ENCODE data around the gene NEU4.
"Not testable (repeated sequence)": the region's sequence is repeated elsewhere in the genome, so short reads cannot be mapped to it uniquely, and the experiment has no call there.

Gene NEU4

DNA sequence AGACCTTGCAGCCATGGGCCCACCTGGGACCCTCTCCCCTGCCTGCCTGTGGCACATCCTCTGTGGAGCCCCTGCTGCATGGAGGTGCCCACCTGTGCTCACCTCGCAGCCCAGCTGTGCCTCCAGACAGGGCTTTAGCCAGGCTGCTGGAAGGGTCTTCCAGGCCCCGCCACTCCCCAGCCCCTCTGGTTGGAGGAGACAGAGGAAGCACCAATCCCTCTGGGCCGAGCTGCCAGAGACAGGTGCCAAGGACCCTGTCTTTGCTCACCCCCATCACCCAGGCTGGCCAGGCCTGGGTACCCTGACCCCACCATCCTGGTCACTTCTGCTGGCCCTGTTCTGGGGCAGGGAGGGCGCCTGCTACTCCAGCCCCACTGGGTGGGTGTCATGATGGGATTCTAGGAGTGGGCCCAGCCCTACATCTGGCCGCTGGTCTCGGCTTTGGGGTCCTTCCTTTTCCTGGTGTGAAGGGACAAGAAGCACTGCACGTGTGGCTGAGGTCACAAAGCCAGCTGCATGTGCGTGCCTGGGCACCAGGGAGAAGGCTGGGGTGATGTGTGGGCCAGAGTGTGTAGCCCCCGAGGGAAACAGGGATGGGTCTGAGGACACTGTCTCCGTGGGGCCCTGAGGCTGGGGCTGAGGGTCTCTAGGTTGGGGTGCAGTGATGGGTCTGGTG, 9.3 kb upstream of the NEU4 start:
- DNase-seq = no peak

- DNase-seq = not testable (repeated sequence)
These were observed 8.6 kb upstream of the NEU4 start for GRCh38 chr2:241800198-241800903.

GRCh38 chr2:241801611-241802420, 7.2 kb upstream of the NEU4 start:
- DNase-seq = no peak

DNA sequence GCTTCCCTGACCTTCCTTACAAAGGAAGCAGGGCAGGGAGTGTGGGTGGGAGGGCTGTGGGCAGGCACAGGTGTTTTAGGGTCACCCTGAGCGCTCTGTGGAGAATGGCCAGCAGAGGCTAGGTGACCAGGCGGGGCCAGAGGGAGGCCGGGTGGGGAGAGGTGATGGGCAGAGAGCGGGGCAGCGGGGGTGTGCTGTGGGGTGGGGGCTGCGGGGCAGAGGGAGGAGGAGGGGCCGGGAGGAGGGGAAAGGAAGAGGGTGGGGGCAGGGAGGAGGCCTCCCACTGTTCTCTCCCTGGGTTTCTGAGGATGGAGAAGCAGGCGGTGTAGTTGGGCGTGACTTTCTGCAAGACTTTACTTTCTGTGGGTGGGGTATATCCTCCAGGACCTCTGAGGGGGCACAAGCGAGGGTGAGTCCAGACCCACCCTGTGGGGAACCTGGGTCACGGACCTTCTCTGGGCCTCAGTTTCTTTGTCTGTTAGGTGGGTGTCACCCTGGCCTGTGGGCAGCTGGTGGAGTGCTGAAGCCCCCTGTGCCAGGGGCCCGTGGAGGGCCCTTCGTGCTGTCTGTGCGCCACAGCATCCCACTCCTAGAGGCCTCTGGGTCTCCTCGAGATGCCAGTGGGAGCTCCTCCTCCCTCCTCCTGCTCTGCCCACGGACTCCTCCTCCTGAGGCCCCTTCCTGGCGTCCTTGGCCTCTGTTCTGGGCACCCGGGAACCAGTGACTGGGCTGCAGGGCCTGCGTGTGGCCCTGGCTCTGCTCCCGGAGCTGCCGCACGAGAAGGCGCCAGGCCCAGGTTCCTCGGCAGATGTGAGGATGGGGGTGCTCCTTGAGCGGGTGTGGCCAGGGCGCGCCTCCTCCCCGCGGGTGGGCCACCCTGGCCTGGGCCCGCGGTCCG, 6.3 kb upstream of the NEU4 start:
- no peak for DNase-seq

GRCh38 chr2:241803387-241804325, 5.3 kb upstream of the NEU4 start:
- peak; percentile 52 to 69 for DNase-seq

DNA sequence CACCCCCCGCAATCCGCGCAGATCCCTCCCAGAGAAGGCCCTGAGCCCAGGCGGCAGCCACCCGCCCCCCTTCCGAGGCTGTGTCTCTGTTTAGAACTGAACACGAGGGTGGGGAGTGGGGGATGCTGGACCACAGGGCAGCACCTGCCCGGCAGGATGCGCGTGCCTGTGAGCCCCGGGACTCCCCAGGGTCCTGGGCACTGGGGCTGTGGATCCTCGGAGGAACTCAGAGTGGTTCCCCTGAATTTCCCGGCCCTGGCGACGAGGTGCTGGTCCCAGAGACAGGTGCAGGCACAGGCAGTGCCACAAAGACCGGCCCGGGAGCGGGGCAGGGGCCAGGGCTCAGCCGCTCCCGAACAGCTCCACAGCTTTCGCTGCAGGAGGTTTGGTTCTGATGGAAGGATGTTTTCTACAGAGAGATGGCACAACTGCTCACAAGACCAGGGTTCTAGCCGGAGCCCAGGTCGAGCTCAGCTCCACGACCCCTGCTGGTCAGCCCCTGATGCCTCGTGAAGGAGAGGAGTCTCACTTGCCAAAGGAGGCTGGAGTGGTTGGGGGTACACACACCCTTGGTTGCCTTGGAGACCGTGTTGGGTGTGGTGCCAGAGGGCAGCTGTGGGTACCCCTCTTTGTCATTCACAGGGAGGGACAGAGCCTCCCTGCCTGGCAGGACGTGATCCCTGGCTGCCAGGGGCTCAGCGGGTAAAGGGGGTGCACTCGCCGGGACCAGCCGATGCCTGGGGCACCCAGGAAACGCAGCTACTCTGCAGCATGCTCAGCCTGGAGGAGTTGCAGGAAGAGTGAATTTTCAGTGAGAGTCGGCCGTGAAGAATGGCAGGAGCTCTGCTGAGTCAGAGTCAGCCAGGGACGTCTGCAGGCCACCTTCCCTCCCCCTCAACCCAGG, 4.4 kb upstream of the NEU4 start:
- DNase-seq = no peak

DNA sequence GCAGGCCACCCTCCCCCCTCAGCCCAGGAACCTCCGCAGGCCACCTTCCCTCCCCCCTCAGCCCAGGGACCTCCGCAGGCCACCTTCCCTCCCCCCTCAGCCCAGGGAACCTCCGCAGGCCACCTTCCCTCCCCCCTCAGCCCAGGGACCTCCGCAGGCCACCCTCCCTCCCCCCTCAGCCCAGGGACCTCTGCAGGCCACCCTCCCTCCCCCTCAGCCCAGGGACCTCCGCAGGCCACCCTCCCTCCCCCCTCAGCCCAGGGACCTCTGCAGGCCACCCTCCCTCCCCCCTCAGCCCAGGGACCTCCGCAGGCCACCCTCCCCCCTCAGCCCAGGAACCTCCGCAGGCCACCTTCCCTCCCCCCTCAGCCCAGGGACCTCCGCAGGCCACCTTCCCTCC, 2.8 kb upstream of the NEU4 start:
- not testable (repeated sequence) for DNase-seq

GRCh38 chr2:241808051-241808720, 807 bp upstream of the NEU4 start:
- no peak for DNase-seq

DNA sequence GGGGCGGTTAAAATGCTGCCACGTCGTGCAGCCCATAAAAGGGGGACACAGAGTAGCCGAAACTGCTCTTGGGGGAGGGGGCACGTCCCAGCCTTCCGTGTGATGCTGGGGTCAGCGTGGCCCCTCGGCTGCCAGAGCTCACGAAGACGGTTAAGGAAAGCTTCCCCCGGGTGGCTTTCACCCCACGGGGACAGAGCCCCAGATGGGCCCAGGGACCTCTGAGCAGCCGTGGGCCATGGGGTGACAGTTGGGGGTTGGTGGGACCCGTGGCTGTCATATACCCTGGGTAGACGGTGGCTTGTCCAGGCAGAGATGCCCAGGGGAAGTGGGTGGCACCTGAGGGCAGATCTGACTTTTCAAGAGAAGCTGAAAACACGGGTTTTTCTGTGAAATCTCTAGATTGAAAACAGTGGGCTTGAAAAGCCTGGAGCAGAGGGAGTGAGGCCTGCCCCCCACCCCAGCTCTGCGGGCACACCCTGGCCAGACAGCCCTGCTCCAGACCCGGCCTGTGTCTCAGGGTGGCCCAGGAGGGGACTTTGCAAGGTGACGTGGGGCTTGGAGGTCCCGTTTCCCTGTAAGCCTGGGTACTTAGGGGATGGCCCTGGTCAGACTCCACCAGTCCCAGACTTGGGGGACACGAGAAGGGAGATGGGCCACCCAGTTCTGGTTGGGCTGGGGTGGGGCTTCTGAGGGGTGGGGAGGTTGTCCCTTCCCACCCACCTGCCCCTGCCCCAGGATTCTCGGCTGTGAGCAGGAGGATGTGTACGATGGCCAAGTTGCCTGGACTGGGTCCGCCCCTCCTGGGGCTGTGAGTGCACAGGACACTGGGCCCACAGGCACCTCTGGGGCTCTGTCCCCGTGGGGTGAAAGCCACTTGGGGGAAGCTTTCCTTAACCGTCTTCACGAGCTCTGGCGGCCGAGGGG, 652 bp downstream of the NEU4 start:
- DNase-seq = no peak

GRCh38 chr2:241810307-241811200, 1.6 kb downstream of the NEU4 start:
- DNase-seq = no peak

DNA sequence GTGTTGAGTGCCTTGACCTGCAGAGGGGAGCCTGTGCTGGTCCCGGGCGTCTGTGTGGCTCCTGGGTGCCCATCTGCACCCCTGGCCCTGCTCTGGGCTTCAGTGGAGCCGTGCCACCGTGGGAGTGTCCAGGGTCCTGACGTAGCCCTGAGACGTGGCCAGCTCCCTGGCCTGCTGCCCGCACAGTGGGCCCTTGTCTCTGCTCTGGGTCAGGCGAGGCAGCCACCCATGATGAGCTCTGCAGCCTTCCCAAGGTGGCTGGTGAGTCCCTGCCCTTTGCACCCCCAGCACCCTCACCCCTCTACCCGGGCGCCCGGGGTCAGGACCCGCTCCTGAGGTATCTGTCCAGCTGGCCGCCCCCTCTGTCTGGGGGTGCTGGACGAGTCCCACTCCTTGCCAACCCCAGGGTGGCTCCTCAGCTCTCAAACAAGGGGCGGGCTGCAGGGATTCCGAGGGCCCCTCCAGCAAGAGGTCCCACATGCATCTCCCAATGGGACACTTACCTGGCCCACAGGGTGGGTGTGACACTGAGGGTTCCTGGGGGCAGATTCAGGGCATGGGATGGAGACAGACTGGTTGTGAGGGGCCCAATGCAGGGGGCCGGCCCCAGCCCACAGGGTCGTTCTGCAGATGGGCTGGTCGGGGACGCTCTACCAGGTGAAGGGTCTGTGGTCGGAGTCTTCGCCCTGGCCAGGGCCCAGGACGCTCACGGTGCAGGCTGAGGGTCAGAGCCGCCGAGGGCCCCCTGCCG, 2.4 kb downstream of the NEU4 start:
- DNase-seq = no peak

GRCh38 chr2:241811952-241812729, 3.1 kb downstream of the NEU4 start:
- no peak for DNase-seq

GRCh38 chr2:241812730-241813643, 4.0 kb downstream of the NEU4 start:
- DNase-seq = no peak

- no peak for DNase-seq
These were observed 4.8 kb downstream of the NEU4 start for GRCh38 chr2:241813644-241814392.

DNA sequence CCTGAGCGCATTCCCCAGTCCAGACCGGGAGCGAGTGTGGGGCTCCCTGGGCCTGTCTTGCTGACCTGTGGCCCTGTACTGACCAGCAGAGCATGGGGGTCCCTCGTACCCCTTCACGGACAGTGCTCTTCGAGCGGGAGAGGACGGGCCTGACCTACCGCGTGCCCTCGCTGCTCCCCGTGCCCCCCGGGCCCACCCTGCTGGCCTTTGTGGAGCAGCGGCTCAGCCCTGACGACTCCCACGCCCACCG, 5.3 kb downstream of the NEU4 start:
- no peak for DNase-seq

Data from NCI-H1930 (cell line).